Breast epithelium (tissue), 4 donors: ENCODE results near the gene ASB3. TPM values are rescaled to one million over a fixed set of nuclear protein-coding genes. Genes with fewer than 3 reads are reported as not detected.

ENCODE experiments used
- DNase-seq, 2 donors: peaks; one replicate each; pipeline ENCODE4 v3.0.0-alpha.2; 2019; ENCODE audit warnings: low spot score in 2 of 2
- H3K27ac ChIP-seq, 2 donors: fragments of 200-600 bp; sonication (generic) in 1 of 2; one replicate each; pipeline ENCODE4 v1.5.1; 2016 to 2019; ENCODE audit warnings: mild to moderate bottlenecking in 1 of 2
- H3K27me3 ChIP-seq, 2 donors: fragments of 200-600 bp; sonication (generic) in 1 of 2; one replicate each; pipeline versions ENCODE4 v1.5.1 to v1.6.0; 2017 to 2019; ENCODE audit warnings: control low read depth in 1 of 2, mild to moderate bottlenecking in 1 of 2
- H3K36me3 ChIP-seq: fragments of 200-600 bp; one replicate; pipeline ENCODE4 v1.5.1; 2019
- H3K4me1 ChIP-seq, 2 donors: fragments of 200-600 bp; sonication (generic); one replicate each; pipeline ENCODE4 v1.5.1; 2016 to 2019; ENCODE audit warnings: control low read depth in 1 of 2
- H3K4me3 ChIP-seq, 3 donors: fragments of 200-600 bp; sonication (generic); 1 replicate in 2 of 3; 2 replicates in 1 of 3; pipeline ENCODE4 v1.5.1; 2016 to 2019; ENCODE audit warnings: mild to moderate bottlenecking in 3 of 3, moderate library complexity in 2 of 3
- H3K9me3 ChIP-seq, 2 donors: fragments of 200-600 bp; sonication (generic) in 1 of 2; one replicate each; pipeline ENCODE4 v1.5.1; 2016 to 2019; ENCODE audit warnings: control low read depth in 1 of 2
- POLR2A ChIP-seq: fragments of 450-650 bp; IDR thresholded peaks from one replicate; pipeline ENCODE4 v1.6.1; 2016; ENCODE audit warnings: antibody characterized with exemption, mild to moderate bottlenecking, moderate library complexity
- POLR2AphosphoS5 ChIP-seq, 3 donors: sonication (generic); formaldehyde crosslinking; IDR thresholded peaks; one replicate each; pipeline ENCODE4 v1.6.1; 2017; ENCODE audit warnings: antibody characterized with exemption in 3 of 3
- intact Hi-C: fragments of 100-400 bp; cut with DNase I; formaldehyde crosslinking; loops from one replicate; pipeline ENCODE4 v1.15.1; 2023; ENCODE audit warnings: low total_unique reads
- total RNA-seq, 3 donors: library from RNA; depleted of rRNA; stranded (reverse); fragments of >200 nt; gene quantifications; one replicate each; pipeline ENCODE4 v1.1.0, GENCODE V29; 2016
- TF ChIP-seq, protein P1 (sequence below), 3 donors: fragments of 450-650 bp; IDR thresholded peaks; one replicate each; pipeline ENCODE4 v1.5.1; 2016 to 2017; ENCODE audit warnings: antibody characterized with exemption in 3 of 3, mild to moderate bottlenecking in 3 of 3, moderate library complexity in 3 of 3

Gene ASB3
- total RNA-seq, 3 donors from 2014 or later = 22.0 to 37.9 (median 22.7) TPM

DNA sequence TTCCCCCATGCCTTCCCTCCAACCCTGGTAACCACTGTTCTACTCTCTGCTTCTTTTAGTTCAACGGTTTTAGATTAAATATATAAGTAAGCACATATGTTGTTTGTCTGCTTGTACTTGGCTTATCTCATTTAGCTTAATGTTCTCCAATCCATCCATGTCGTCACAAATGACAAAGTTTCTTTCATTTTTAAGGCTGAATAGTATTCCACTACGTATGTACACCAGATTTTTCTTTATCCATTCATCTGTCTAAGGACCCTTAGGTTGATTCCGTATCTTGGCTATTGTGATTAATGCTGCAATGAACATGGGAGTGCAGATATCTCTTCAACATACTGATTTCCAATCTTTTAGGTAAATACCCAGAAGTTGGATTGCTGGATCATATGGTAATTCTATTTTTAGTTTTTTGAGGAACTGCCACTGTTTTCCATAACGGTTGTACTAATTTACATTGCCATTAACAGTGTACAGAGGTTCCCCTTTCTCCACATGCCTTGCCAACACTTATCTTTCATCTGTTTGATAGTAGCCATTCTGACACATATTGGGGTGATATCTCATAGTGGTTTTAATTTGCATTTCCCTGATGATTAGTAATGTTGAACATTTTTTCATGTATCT, 8.1 kb downstream of the ASB3 start:
- no peak overlapping the region for H3K27ac ChIP-seq
- H3K36me3 ChIP-seq = no peaks in the 10 kb centered on the region
- no peaks in the 10 kb centered on the region for H3K9me3 ChIP-seq
- intact Hi-C loops = no loop called here
- peaks cover 0 to under 1% of the 10 kb centered on the region in 2 donors for H3K4me1 ChIP-seq
- no peak overlapping the region for H3K4me3 ChIP-seq
- DNase-seq = no peak
- TF ChIP-seq POLR2A (no peak), POLR2AphosphoS5 (IDR thresholded peaks at IDR 0.05) (no peak)
- TF ChIP-seq, protein P1, sequence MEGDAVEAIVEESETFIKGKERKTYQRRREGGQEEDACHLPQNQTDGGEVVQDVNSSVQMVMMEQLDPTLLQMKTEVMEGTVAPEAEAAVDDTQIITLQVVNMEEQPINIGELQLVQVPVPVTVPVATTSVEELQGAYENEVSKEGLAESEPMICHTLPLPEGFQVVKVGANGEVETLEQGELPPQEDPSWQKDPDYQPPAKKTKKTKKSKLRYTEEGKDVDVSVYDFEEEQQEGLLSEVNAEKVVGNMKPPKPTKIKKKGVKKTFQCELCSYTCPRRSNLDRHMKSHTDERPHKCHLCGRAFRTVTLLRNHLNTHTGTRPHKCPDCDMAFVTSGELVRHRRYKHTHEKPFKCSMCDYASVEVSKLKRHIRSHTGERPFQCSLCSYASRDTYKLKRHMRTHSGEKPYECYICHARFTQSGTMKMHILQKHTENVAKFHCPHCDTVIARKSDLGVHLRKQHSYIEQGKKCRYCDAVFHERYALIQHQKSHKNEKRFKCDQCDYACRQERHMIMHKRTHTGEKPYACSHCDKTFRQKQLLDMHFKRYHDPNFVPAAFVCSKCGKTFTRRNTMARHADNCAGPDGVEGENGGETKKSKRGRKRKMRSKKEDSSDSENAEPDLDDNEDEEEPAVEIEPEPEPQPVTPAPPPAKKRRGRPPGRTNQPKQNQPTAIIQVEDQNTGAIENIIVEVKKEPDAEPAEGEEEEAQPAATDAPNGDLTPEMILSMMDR (IDR thresholded peaks at IDR 0.05) = no peak
- H3K27me3 ChIP-seq = no peaks in the 10 kb centered on the region

DNA sequence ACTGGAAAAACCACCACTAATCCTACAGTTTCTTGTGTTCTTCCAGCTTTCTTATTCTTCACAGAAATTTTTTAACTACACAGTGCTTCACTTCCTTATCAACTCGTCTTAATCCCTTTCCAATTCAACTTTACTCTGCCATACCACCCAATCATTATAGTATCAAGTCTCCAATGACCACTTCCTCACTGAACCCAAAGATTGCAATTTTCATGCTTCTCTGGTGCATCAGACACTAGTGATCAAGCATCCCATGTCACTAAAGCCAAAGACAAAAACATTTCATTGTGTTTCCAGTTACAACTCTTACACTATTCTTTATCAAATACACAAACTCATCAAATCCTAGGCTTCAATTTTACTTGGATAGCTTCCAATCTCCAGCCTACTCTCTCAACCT, 9.6 kb downstream of the ASB3 start:
- intact Hi-C loops = no loop called here
- Histone ChIP-seq H3K4me3 (no peak overlapping the region), H3K4me1 (no peaks in the 10 kb centered on the region), H3K27ac (no peak overlapping the region), H3K9me3 (no peaks in the 10 kb centered on the region), H3K36me3 (no peaks in the 10 kb centered on the region), H3K27me3 (no peaks in the 10 kb centered on the region)
- DNase-seq = no peak
- TF ChIP-seq POLR2AphosphoS5 (IDR thresholded peaks at IDR 0.05) (no peak), POLR2A (no peak)
- TF ChIP-seq, protein P1 (IDR thresholded peaks at IDR 0.05) = no peak

DNA sequence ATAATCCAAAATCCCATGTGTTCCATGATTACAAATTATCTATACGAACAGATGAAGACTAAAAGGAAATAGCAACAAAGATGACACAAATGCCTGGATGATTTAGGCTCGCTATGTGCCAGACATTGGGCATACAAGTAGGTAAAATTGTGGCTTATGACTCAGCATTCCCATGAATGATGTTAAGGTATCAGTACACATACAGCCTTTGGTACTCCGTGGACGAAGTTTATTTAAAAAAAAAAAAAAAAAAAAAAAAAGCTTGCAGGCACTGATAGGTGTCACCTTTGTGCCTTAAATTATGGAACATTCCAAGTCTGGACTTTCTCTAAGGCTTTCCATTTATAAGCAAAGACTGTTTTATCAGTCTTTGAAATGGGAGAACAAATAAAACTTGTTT, 16.5 kb downstream of the ASB3 start:
- no peak overlapping the region for H3K27ac ChIP-seq
- DNase-seq = no peak
- H3K9me3 ChIP-seq = no peaks in the 10 kb centered on the region
- TF ChIP-seq POLR2AphosphoS5 (IDR thresholded peaks at IDR 0.05) = no peak
- TF ChIP-seq POLR2A = no peak
- TF ChIP-seq, protein P1 (IDR thresholded peaks at IDR 0.05) = no peak
- H3K4me3 ChIP-seq = no peak overlapping the region
- no peaks in the 10 kb centered on the region for H3K27me3 ChIP-seq
- H3K36me3 ChIP-seq = no peaks in the 10 kb centered on the region
- intact Hi-C loops = no loop called here
- H3K4me1 ChIP-seq = no peaks in the 10 kb centered on the region

DNA sequence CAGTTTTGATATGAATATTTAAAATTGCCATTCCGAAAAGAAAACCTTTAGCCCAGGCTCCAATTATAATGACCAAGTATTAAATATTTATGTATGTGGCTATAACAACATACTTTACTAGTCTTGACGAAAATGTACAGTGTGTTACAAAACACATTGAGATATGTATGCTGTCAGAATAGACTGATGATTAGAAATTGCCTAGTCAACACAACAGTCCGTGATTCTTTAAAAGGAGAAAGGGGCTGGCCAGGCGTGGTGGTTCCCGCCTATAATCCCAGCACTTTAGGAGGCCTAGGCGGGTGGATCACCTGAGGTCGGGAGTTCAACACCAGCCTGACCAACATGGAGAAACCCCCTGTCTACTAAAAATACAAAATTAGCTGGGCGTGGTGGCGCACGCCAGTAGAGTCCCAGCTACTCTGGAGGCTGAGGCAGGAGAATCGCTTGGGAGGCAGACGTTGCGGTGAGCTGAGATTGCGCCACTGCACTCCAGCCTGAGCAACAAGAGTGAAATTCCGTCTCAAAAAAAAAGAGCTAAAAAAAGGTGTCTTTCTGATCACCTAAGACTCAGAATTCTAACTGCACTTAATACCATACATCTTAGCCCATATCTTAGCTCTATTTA, 17.3 kb downstream of the ASB3 start:
- H3K27me3 ChIP-seq = no peaks in the 10 kb centered on the region
- H3K4me1 ChIP-seq = no peaks in the 10 kb centered on the region
- no peak for DNase-seq
- H3K4me3 ChIP-seq = no peak overlapping the region
- no peak for TF ChIP-seq POLR2AphosphoS5 (IDR thresholded peaks at IDR 0.05)
- no peak for TF ChIP-seq POLR2A
- TF ChIP-seq, protein P1 (IDR thresholded peaks at IDR 0.05) = no peak
- H3K27ac ChIP-seq = no peak overlapping the region
- intact Hi-C loops = no loop called here
- H3K9me3 ChIP-seq = no peaks in the 10 kb centered on the region
- no peaks in the 10 kb centered on the region for H3K36me3 ChIP-seq

DNA sequence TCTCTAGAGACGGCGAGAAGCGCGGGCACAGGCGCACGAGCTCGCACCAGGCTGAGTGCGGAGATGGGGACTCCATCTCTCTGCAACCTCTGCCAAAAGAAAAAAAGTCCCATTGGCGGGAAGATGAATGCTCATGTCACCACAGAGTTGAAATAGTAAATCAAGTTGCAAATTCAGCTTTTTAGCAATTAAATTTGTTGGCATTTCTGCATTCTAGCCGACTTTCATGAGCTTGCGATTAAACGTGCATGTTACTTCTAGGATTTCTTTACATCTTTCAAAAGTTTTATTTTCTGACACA, 18.6 kb downstream of the ASB3 start:
- intact Hi-C loops = no loop called here
- no peaks in the 10 kb centered on the region for H3K4me1 ChIP-seq
- H3K27me3 ChIP-seq = no peaks in the 10 kb centered on the region
- H3K4me3 ChIP-seq = peak overlapping the region; percentile 59 to 93 (median 81)
- no peaks in the 10 kb centered on the region for H3K36me3 ChIP-seq
- no peaks in the 10 kb centered on the region for H3K9me3 ChIP-seq
- peak overlapping the region; percentile 71 to 80 for H3K27ac ChIP-seq
- TF ChIP-seq POLR2AphosphoS5 (IDR thresholded peaks at IDR 0.05) = no peak
- TF ChIP-seq, protein P1 (IDR thresholded peaks at IDR 0.05) = no peak
- TF ChIP-seq POLR2A = no peak
- DNase-seq = no peak
